ENCODE data around the gene ZSWIM7. TPM values are rescaled to one million over a fixed set of nuclear protein-coding genes. Genes with fewer than 3 reads are reported as not detected.
"Not testable (repeated sequence)": the region's sequence is repeated elsewhere in the genome, so short reads cannot be mapped to it uniquely, and the experiment has no call there.

The ZSWIM7 gene
- total RNA-seq, 1 donor from 2014 or later, result 27.4 TPM

DNA sequence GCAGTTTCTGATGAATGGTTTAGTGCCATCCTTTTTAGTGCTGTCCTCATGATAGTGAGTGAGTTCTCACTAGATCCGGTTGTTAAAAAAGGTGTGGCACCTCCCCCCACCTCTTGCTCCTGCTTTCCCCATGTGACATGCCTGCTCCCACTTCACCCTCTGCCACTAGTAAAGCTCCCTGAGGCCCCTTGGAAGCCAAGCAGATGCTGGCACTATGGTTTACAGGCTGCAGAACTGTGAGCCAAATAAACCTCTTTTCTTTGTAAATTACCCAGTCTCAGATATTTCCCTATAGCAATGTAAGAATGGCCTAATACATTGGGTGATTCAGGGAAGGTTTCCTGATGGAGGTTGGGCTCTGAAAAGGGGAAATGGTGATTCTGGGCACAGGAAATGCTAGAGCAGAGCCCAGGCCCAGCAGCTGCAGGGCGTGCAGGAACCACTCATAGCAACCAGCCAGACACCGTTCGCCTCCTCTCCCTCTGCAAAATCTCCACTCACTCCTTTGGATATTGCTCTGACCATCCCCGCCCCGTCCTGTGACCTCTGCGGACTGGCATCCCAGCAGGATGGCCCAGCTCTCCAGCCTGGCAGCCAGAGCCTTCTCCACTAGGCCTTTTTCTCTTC is 57.2 kb downstream of the ZSWIM7 start:
- TF ChIP-seq CTCF (IDR thresholded peaks at IDR 0.05), result no peak
- DNase-seq (no peak), ATAC-seq (peak; percentile 31)
- Histone ChIP-seq H3K36me3 (no peaks in the 10 kb centered on the region), H3K27ac (no peak overlapping the region), H3K27me3 (no peaks in the 10 kb centered on the region), H3K4me3 (no peak overlapping the region), H3K4me1 (peaks cover 17% of the 10 kb centered on the region), H3K9me3 (no peaks in the 10 kb centered on the region)
- intact Hi-C loops (cut with DNase I), result no loop called here

DNA sequence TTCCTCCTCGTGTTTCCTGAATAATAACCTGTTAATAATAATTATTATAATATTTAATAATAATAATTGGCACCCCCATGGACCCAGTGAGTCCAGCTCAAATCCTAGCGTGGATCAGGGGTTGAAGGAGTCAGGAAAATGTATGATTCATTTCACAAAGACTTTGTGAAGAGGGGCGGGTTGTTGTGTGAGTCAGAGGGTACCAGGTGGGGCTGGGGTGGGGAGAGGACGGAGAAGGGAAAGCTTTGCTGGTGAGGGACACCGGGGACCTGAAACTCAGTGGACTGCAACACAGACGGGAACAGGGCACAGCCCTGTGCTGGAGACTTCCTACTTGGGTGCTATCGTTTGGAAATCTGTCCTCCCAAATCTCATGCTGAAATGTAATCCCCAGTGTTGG is 57.7 kb downstream of the ZSWIM7 start:
- intact Hi-C loops (cut with DNase I), result no loop called here
- Histone ChIP-seq H3K27ac (no peak overlapping the region), H3K4me3 (no peak overlapping the region), H3K36me3 (no peaks in the 10 kb centered on the region), H3K27me3 (no peaks in the 10 kb centered on the region), H3K4me1 (peaks cover 17% of the 10 kb centered on the region), H3K9me3 (no peaks in the 10 kb centered on the region)
- ATAC-seq, result no peak
- no peak for TF ChIP-seq CTCF (IDR thresholded peaks at IDR 0.05)
- DNase-seq, result no peak

DNA sequence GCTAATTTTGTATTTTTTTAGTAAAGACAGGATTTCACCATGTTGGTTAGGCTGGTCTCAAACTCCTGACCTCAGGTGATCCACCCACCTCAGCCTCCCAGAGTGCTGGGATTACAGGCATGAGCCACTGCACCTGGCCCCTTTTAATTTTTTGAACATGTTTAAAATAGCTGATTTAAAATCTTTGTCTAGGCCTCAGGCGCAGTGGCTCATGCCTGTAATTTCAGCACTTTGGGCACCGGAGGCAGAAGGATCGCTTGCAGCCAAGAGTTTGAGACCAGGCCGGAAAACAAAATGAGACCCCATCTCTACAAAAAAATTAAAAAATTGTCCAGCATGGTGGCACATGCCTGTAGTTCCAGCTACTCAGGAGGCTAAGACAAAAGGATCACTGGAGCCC is 63.0 kb downstream of the ZSWIM7 start:
- ATAC-seq; DNase-seq; intact Hi-C loops (cut with DNase I): not testable (repeated sequence)

GRCh38 chr17:15935891-15936290 is 63.6 kb downstream of the ZSWIM7 start:
- Histone ChIP-seq H3K4me1 (no peaks in the 10 kb centered on the region), H3K27me3 (no peaks in the 10 kb centered on the region), H3K36me3 (no peaks in the 10 kb centered on the region), H3K9me3 (no peaks in the 10 kb centered on the region), H3K4me3 (no peak overlapping the region), H3K27ac (no peak overlapping the region)
- intact Hi-C loops (cut with DNase I), result no loop called here
- DNase-seq, result peak; percentile 10
- no peak for ATAC-seq
- TF ChIP-seq CTCF (IDR thresholded peaks at IDR 0.05), result no peak

More for the DNA sequence above, 63.0 kb downstream of the ZSWIM7 start:
- H3K27ac ChIP-seq, H3K36me3 ChIP-seq, H3K9me3 ChIP-seq, H3K4me1 ChIP-seq, H3K27me3 ChIP-seq, H3K4me3 ChIP-seq: not testable (repeated sequence)

DNA sequence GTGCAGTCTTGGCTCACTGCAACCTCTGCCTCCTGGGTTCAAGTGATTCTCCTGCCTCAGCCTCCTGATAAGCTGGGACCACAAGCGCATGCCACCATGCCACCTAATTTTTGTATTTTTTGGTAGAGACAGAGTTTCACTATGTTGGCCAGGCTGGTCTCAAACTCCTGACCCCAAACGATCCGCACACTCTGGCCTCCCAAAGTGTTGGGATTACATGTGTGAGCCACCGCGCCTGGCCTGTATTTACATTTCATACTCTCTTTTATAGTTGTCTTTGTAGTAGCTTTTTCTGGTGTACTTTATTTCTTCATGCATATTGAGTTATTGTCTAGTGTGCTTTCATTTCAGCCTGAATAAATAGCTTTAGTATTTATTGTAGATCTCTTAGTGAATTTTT is 64.6 kb downstream of the ZSWIM7 start:
- H3K27ac ChIP-seq, result no peak overlapping the region
- intact Hi-C loops (cut with DNase I), result no loop called here
- no peak overlapping the region for H3K4me3 ChIP-seq
- TF ChIP-seq CTCF (IDR thresholded peaks at IDR 0.05), result no peak
- no peaks in the 10 kb centered on the region for H3K36me3 ChIP-seq
- H3K27me3 ChIP-seq, result no peaks in the 10 kb centered on the region
- H3K4me1 ChIP-seq, result no peaks in the 10 kb centered on the region
- DNase-seq (peak; percentile 26), ATAC-seq (no peak)
- H3K9me3 ChIP-seq, result no peaks in the 10 kb centered on the region

- Histone ChIP-seq H3K4me3 (no peak overlapping the region), H3K27me3 (no peaks in the 10 kb centered on the region), H3K9me3 (no peaks in the 10 kb centered on the region), H3K27ac (no peak overlapping the region), H3K4me1 (no peaks in the 10 kb centered on the region), H3K36me3 (no peaks in the 10 kb centered on the region)
- no peak for TF ChIP-seq CTCF (IDR thresholded peaks at IDR 0.05)
- ATAC-seq (no peak), DNase-seq (peak; percentile 25)
- intact Hi-C loops (cut with DNase I), result no loop called here
Measured at GRCh38 chr17:15931394-15931793, 68.1 kb downstream of the ZSWIM7 start.

Measured in upper lobe of right lung (tissue), 1 donor.